ENCODE measurements around the gene GNG7.
"Not testable (repeated sequence)": the region's sequence is repeated elsewhere in the genome, so short reads cannot be mapped to it uniquely, and the experiment has no call there.

GNG7 gene

GRCh38 chr19:2548966-2549365, 153.5 kb downstream of the GNG7 start:
- TF ChIP-seq CTCF (IDR thresholded peaks at IDR 0.05; ENCODE audit: low read depth, low read length) (no peak), EZH2phosphoT487 (IDR thresholded peaks at IDR 0.05; ENCODE audit: low read depth) (no peak)
- Histone ChIP-seq H3K27ac (ENCODE audit: low read length) (no peak overlapping the region), H3K27me3 (ENCODE audit: low read depth, low read length) (no peaks in the 10 kb centered on the region), H2AFZ (ENCODE audit: low read depth, low read length) (no peak overlapping the region), H3K79me2 (ENCODE audit: low read length) (no peaks in the 10 kb centered on the region), H3K36me3 (replicated peaks; ENCODE audit: low read depth, low read length) (no peaks in the 10 kb centered on the region), H3K9ac (ENCODE audit: low read length) (no peak overlapping the region), H4K20me1 (ENCODE audit: insufficient read depth, low read length) (no peaks in the 10 kb centered on the region), H3K4me1 (ENCODE audit: low read length) (peaks cover 29% of the 10 kb centered on the region), H3K9me3 (ENCODE audit: insufficient read depth, low read length) (0 out of 2 replicates have a peak, but pooled peaks cover 3% of the 10 kb centered on the region), H3K4me3 (ENCODE audit: low read length) (no peak overlapping the region), H3K4me2 (ENCODE audit: low read length) (no peak overlapping the region)

GRCh38 chr19:2547721-2548120, 154.8 kb downstream of the GNG7 start:
- peaks cover 33% of the 10 kb centered on the region for H3K4me1 ChIP-seq (ENCODE audit: low read length)
- H3K4me3 ChIP-seq (ENCODE audit: low read length) = no peak overlapping the region
- no peak overlapping the region for H3K4me2 ChIP-seq (ENCODE audit: low read length)
- no peaks in the 10 kb centered on the region for H4K20me1 ChIP-seq (ENCODE audit: insufficient read depth, low read length)
- H3K36me3 ChIP-seq (replicated peaks; ENCODE audit: low read depth, low read length) = no peaks in the 10 kb centered on the region
- TF ChIP-seq EZH2phosphoT487 (IDR thresholded peaks at IDR 0.05; ENCODE audit: low read depth) (no peak), CTCF (IDR thresholded peaks at IDR 0.05; ENCODE audit: low read depth, low read length) (no peak)
- 0 out of 2 replicates have a peak, but pooled peaks cover 3% of the 10 kb centered on the region for H3K9me3 ChIP-seq (ENCODE audit: insufficient read depth, low read length)
- no peak overlapping the region for H2AFZ ChIP-seq (ENCODE audit: low read depth, low read length)
- H3K9ac ChIP-seq (ENCODE audit: low read length) = no peak overlapping the region
- H3K79me2 ChIP-seq (ENCODE audit: low read length) = no peaks in the 10 kb centered on the region
- H3K27me3 ChIP-seq (ENCODE audit: low read depth, low read length) = no peaks in the 10 kb centered on the region
- no peak overlapping the region for H3K27ac ChIP-seq (ENCODE audit: low read length)

GRCh38 chr19:2547033-2547680, 155.3 kb downstream of the GNG7 start:
- no peak overlapping the region for H2AFZ ChIP-seq (ENCODE audit: low read depth, low read length)
- H3K9ac ChIP-seq (ENCODE audit: low read length) = no peak overlapping the region
- peaks cover 27% of the 10 kb centered on the region for H3K4me1 ChIP-seq (ENCODE audit: low read length)
- no peak overlapping the region for H3K27ac ChIP-seq (ENCODE audit: low read length)
- no peak for TF ChIP-seq EZH2phosphoT487 (IDR thresholded peaks at IDR 0.05; ENCODE audit: low read depth)
- TF ChIP-seq CTCF (IDR thresholded peaks at IDR 0.05; ENCODE audit: low read depth, low read length) = no peak
- no peak overlapping the region for H3K4me3 ChIP-seq (ENCODE audit: low read length)
- H4K20me1 ChIP-seq (ENCODE audit: insufficient read depth, low read length) = no peaks in the 10 kb centered on the region
- no peaks in the 10 kb centered on the region for H3K27me3 ChIP-seq (ENCODE audit: low read depth, low read length)
- no peaks in the 10 kb centered on the region for H3K79me2 ChIP-seq (ENCODE audit: low read length)
- 0 out of 2 replicates have a peak, but pooled peaks cover 3% of the 10 kb centered on the region for H3K9me3 ChIP-seq (ENCODE audit: insufficient read depth, low read length)
- no peak overlapping the region for H3K4me2 ChIP-seq (ENCODE audit: low read length)
- H3K36me3 ChIP-seq (replicated peaks; ENCODE audit: low read depth, low read length) = no peaks in the 10 kb centered on the region

GRCh38 chr19:2546128-2547032, 156.1 kb downstream of the GNG7 start:
- no peaks in the 10 kb centered on the region for H3K27me3 ChIP-seq (ENCODE audit: low read depth, low read length)
- H3K36me3 ChIP-seq (replicated peaks; ENCODE audit: low read depth, low read length) = no peaks in the 10 kb centered on the region
- H3K4me2 ChIP-seq (ENCODE audit: low read length) = no peak overlapping the region
- H3K79me2 ChIP-seq (ENCODE audit: low read length) = no peaks in the 10 kb centered on the region
- no peak for TF ChIP-seq CTCF (IDR thresholded peaks at IDR 0.05; ENCODE audit: low read depth, low read length)
- TF ChIP-seq EZH2phosphoT487 (IDR thresholded peaks at IDR 0.05; ENCODE audit: low read depth) = no peak
- H2AFZ ChIP-seq (ENCODE audit: low read depth, low read length) = no peak overlapping the region
- H3K4me1 ChIP-seq (ENCODE audit: low read length) = peaks cover 23% of the 10 kb centered on the region
- H4K20me1 ChIP-seq (ENCODE audit: insufficient read depth, low read length) = no peaks in the 10 kb centered on the region
- H3K9me3 ChIP-seq (ENCODE audit: insufficient read depth, low read length) = 0 out of 2 replicates have a peak, but pooled peaks cover 3% of the 10 kb centered on the region
- H3K9ac ChIP-seq (ENCODE audit: low read length) = no peak overlapping the region
- no peak overlapping the region for H3K4me3 ChIP-seq (ENCODE audit: low read length)
- H3K27ac ChIP-seq (ENCODE audit: low read length) = no peak overlapping the region

- H3K27me3 ChIP-seq (ENCODE audit: low read depth, low read length); H2AFZ ChIP-seq (ENCODE audit: low read depth, low read length); H3K9me3 ChIP-seq (ENCODE audit: insufficient read depth, low read length); H3K79me2 ChIP-seq (ENCODE audit: low read length); H4K20me1 ChIP-seq (ENCODE audit: insufficient read depth, low read length); H3K36me3 ChIP-seq (replicated peaks; ENCODE audit: low read depth, low read length); H3K9ac ChIP-seq (ENCODE audit: low read length); H3K27ac ChIP-seq (ENCODE audit: low read length): not testable (repeated sequence)
- Histone ChIP-seq H3K4me2 (ENCODE audit: low read length) (peak overlapping the region; percentile 83), H3K4me3 (ENCODE audit: low read length) (0 out of 2 replicates have a peak overlapping the region, but pooled peaks have one; percentile 60), H3K4me1 (ENCODE audit: low read length) (peaks cover 23% of the 10 kb centered on the region)
These were observed 156.9 kb downstream of the GNG7 start for GRCh38 chr19:2545416-2546127.
